Kidney epithelial cell (primary cell): ENCODE measurements around the gene ITPR1. TPM values are rescaled to one million over a fixed set of nuclear protein-coding genes. Genes with fewer than 3 reads are reported as not detected.

Source experiments
- DNase-seq: peaks from one replicate; pipeline ENCODE4 v3.0.0-alpha.2; 2010; ENCODE audit warnings: low read depth
- H3K27me3 ChIP-seq: 2 replicates; pipeline ENCODE4 v1.6.0; 2011; ENCODE audit warnings: low read length; ENCODE audit not compliant: control insufficient read depth, insufficient read depth
- H3K36me3 ChIP-seq: 2 replicates; pipeline ENCODE4 v1.5.1; 2011; ENCODE audit warnings: low read length; ENCODE audit not compliant: control insufficient read depth, insufficient read depth
- H3K4me3 ChIP-seq: 2 replicates; pipeline ENCODE4 v1.5.1; 2011; ENCODE audit warnings: low read depth, mild to moderate bottlenecking, control low read depth, low read length
- CTCF ChIP-seq: IDR thresholded peaks from 2 replicates; pipeline ENCODE4 v1.5.1; 2011; ENCODE audit warnings: mild to moderate bottlenecking, moderate library complexity, low read length, control low read depth, inconsistent platforms; ENCODE audit not compliant: insufficient read depth, poor library complexity, severe bottlenecking
- total RNA-seq: library from RNA; depleted of rRNA; stranded (reverse); fragments of >200 nt; gene quantifications from 2 replicates; pipeline ENCODE4 v1.2.3, GENCODE V29; 2015

Gene ITPR1
- total RNA-seq, 1 donor from 2014 or later: 8.9 TPM

- no peak for DNase-seq
- Histone ChIP-seq H3K4me3 (no peak overlapping the region), H3K36me3 (no peaks in the 10 kb centered on the region), H3K27me3 (no peaks in the 10 kb centered on the region)
- TF ChIP-seq CTCF: no peak
Measured at GRCh38 chr3:4856986-4857385, 363.8 kb downstream of the ITPR1 start.

GRCh38 chr3:4859788-4860187 is 366.6 kb downstream of the ITPR1 start:
- no peak for DNase-seq
- H3K4me3 ChIP-seq: no peak overlapping the region
- H3K36me3 ChIP-seq: no peaks in the 10 kb centered on the region
- TF ChIP-seq CTCF: no peak
- H3K27me3 ChIP-seq: no peaks in the 10 kb centered on the region

GRCh38 chr3:4862973-4863372 is 369.8 kb downstream of the ITPR1 start:
- no peak for DNase-seq
- Histone ChIP-seq H3K27me3 (no peaks in the 10 kb centered on the region), H3K36me3 (no peaks in the 10 kb centered on the region), H3K4me3 (no peak overlapping the region)
- TF ChIP-seq CTCF: no peak

- Histone ChIP-seq H3K36me3 (no peaks in the 10 kb centered on the region), H3K4me3 (no peak overlapping the region), H3K27me3 (no peaks in the 10 kb centered on the region)
- no peak for DNase-seq
- TF ChIP-seq CTCF: no peak
Measured at GRCh38 chr3:4864503-4864902, 371.4 kb downstream of the ITPR1 start.

- Histone ChIP-seq H3K27me3 (no peaks in the 10 kb centered on the region), H3K4me3 (no peak overlapping the region), H3K36me3 (no peaks in the 10 kb centered on the region)
- DNase-seq: no peak
- TF ChIP-seq CTCF: no peak
Measured at GRCh38 chr3:4865714-4866113, 372.6 kb downstream of the ITPR1 start.

- TF ChIP-seq CTCF: no peak
- no peaks in the 10 kb centered on the region for H3K27me3 ChIP-seq
- no peaks in the 10 kb centered on the region for H3K36me3 ChIP-seq
- no peak overlapping the region for H3K4me3 ChIP-seq
- DNase-seq: no peak
Measured at GRCh38 chr3:4866866-4867265, 373.7 kb downstream of the ITPR1 start.
